C4-2B (cell line): ENCODE data around the gene OSBPL2.

ENCODE experiments used
- H3K27ac ChIP-seq: fragments of 450-650 bp; 2 replicates; pipeline ENCODE4 v1.5.1; 2017
- CTCF ChIP-seq: fragments of 450-650 bp; conservative IDR thresholded peaks from 2 replicates; pipeline ENCODE4 v1.5.1; 2017; ENCODE audit warnings: mild to moderate bottlenecking
- ZFX ChIP-seq: fragments of 450-650 bp; IDR thresholded peaks from 2 replicates; pipeline ENCODE4 v1.6.1; 2017

The OSBPL2 gene

GRCh38 chr20:62243906-62244515 is 5.7 kb downstream of the OSBPL2 start:
- H3K27ac ChIP-seq, result no peak overlapping the region
- TF ChIP-seq ZFX (no peak), CTCF (no peak)

GRCh38 chr20:62244644-62245108 is 6.4 kb downstream of the OSBPL2 start:
- no peak overlapping the region for H3K27ac ChIP-seq
- TF ChIP-seq CTCF, result no peak
- no peak for TF ChIP-seq ZFX

- H3K27ac ChIP-seq, result peak overlapping the region; percentile 68
- TF ChIP-seq ZFX, result no peak
These were observed 7.6 kb downstream of the OSBPL2 start for GRCh38 chr20:62245911-62246280.

GRCh38 chr20:62246431-62246830 is 8.1 kb downstream of the OSBPL2 start:
- H3K27ac ChIP-seq, result peak overlapping the region; percentile 68
- TF ChIP-seq CTCF (no peak), ZFX (no peak)

- H3K27ac ChIP-seq, result peak overlapping the region; percentile 68
- TF ChIP-seq CTCF, result no peak
These were observed 8.7 kb downstream of the OSBPL2 start for GRCh38 chr20:62246872-62247652.

- no peak overlapping the region for H3K27ac ChIP-seq
- TF ChIP-seq ZFX (no peak), CTCF (no peak)
These were observed 10.7 kb downstream of the OSBPL2 start for GRCh38 chr20:62248890-62249560.

GRCh38 chr20:62252342-62252966 is 14.1 kb downstream of the OSBPL2 start:
- TF ChIP-seq ZFX, result no peak
- TF ChIP-seq CTCF, result no peak
- no peak overlapping the region for H3K27ac ChIP-seq
